HG03103 (cell line): ENCODE data around the gene PGLYRP2.
"Not testable (repeated sequence)": the region's sequence is repeated elsewhere in the genome, so short reads cannot be mapped to it uniquely, and the experiment has no call there.

Experiments
- ATAC-seq: cut with Tn5 transposase; IDR thresholded peaks from one replicate; pipeline ENCODE4 v1.9.1; 2021; ENCODE audit warnings: low read depth; ENCODE audit not compliant: unreplicated experiment

The PGLYRP2 gene

DNA sequence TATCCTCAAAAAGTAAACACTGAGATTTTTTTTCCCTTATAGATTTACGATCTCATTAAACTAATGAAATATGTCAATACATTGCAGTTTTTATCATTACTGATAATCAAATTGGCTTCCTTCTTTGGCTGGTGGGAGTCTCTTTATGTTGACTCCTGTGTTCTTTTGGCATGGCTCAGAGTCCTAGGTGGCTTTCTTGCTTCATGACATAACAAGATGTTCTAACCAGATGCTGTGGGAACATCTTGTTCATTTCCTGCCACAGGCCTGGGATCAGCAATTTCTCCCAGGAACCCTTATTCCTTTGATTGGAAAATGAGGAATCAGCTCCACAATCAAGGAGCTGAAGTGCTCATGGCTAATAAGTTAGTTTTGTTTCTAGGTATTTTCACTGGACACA, 15.8 kb upstream of the PGLYRP2 start:
- no peak for ATAC-seq

DNA sequence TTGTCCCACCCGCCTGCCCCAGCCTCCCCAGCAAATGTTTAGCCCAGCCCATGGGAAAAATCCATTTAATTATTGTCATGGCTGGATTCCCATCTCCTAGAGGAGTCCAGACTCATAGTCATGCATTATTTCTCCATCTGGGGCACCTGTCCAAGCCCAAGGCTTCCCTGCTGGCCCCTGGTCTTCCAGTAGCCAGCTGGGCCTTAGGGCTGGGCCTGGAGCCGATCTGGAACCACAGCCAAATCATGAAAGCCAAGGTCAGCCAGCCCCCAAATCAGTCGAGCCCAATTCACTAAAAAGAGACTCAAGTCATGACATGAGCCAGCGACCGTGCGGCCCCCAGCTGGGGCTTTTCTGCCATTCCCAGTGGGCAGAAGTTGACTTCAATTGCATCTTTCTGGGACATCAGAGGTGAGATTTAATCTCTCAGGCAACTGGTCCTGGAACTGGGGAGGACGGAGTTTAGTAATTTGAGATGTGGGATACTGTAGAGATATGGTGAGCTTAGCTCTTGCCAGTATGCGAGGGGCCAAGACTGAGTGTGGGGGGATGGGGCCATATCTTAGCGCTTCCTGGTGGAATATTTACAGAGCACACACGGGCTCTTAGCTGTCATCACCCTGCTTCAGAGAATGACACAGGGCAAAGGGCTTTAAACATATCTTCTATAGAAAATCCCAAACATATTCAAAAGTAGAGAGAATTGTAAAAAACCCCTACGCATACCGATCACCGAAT, 9.4 kb upstream of the PGLYRP2 start:
- ATAC-seq, result no peak

DNA sequence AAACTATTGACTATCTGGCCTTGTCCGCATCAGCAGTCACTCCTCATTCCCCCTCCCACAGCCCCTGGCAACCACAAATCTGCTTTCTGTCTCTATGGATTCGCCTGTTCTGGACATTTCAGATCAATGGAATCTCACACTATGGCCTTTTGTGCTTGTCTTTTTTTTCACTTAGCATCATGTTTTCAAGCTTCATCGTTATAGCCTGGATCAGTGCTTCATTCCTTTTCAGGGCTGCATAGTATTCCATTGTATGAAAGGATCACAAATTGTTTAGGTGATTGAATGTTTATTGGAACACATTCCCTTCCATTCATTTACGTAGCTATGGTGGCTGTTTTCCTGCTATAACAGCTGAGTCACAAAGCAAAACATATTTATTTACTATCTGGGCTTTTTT, 7.7 kb upstream of the PGLYRP2 start:
- no peak for ATAC-seq

- ATAC-seq, result not testable (repeated sequence)
Measured at GRCh38 chr19:15485768-15486167, 6.5 kb upstream of the PGLYRP2 start.

DNA sequence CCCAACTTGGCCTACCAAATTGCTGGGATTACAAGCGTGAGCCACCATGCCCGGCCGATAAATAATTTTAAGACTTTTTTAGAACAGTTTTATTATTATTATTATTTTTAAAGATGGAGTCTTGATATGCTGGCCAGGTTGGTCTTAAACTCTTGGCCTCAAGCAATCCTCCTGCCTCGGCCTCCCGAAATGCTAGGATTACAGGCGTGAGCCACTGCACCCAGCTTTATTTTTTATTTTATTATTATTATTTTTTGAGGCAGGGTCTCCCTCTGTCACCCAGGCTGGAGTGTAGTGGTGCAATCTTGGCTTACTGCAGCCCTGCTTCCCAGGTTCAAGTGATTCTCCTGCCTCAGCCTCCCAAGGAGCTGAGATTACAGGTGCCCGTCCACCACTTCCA, 1.7 kb upstream of the PGLYRP2 start:
- ATAC-seq, result not testable (repeated sequence)

GRCh38 chr19:15476325-15476724, 3.0 kb downstream of the PGLYRP2 start:
- ATAC-seq, result no peak

DNA sequence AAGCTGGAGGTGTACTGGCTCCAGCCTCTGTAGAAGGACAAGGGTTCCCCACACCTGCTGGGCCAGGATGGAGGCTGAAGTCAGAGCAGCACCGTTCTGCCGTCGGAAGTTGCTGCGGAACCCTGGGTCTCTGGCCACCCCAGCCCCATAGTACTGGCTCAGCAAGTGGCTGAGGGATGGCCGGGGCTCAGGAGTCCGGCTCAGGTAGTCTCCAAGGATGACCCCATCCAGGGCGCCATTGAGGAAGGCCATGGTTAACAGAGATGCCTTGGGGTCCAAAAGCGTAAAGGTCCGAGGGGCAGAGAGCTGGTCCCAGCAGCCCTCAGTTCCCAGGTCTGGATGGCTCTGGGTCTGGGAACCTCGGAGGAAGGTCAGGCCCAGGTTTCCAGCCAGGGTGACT, 3.7 kb downstream of the PGLYRP2 start:
- no peak for ATAC-seq

GRCh38 chr19:15475169-15475568, 4.1 kb downstream of the PGLYRP2 start:
- no peak for ATAC-seq

DNA sequence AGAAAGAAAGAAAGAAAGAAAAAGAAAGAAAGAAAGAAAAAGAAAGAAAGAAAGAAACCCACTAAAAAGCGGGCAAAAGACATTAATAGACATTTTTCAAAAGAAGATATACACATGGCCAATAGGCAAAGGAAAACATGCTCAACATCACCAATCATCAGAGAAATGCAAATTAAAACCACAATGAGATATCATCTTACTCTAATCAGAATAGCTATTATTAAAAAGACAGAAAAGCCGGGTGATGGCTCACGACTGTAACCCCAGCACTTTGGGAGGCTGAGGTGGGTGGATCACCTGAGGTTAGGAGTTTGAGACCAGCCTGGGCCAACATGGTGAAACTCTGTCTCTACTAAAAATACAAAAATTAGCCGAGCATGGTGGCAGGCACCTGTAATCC, 5.5 kb downstream of the PGLYRP2 start:
- not testable (repeated sequence) for ATAC-seq

- ATAC-seq, result no peak
Measured at GRCh38 chr19:15471639-15472101, 7.6 kb downstream of the PGLYRP2 start.

DNA sequence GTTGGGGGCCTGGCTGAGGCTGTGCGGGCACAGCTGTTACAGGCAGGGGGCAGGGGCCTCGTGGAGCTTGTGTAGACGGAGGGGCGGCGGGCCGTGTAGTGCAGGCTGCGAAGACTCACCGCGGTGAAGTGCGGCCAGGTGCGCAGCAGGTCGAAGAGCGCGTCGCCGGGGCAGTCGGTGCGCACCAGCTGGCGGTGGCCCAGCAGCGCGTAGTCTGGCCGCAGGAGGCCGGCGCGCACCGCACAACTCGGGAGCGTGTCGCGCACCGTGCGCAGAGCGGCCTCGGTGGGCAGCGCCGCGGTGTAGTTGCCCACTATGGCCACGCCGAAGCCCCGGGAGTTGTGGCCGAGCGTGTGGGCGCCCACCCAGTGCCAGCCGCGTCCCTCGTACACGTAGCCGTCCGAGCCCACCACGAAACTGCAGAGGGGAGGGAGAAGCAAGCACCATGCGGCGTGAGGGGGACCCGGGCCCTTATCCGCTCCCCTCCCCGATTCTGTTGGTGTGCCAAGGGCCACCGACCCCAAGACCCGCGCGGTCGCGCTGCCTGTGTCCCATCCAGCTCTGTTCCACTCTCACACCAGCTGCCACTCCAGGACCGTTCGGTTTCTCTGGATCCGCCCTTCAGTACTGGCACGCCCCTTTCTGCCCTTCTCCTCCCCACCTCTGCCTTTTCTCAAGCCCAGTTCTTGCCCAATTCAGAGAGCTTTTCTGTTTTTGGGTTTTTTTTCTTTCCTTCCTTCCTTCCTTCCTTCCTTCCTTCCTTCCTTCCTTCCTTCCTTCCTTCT, 9.6 kb downstream of the PGLYRP2 start:
- no peak for ATAC-seq

DNA sequence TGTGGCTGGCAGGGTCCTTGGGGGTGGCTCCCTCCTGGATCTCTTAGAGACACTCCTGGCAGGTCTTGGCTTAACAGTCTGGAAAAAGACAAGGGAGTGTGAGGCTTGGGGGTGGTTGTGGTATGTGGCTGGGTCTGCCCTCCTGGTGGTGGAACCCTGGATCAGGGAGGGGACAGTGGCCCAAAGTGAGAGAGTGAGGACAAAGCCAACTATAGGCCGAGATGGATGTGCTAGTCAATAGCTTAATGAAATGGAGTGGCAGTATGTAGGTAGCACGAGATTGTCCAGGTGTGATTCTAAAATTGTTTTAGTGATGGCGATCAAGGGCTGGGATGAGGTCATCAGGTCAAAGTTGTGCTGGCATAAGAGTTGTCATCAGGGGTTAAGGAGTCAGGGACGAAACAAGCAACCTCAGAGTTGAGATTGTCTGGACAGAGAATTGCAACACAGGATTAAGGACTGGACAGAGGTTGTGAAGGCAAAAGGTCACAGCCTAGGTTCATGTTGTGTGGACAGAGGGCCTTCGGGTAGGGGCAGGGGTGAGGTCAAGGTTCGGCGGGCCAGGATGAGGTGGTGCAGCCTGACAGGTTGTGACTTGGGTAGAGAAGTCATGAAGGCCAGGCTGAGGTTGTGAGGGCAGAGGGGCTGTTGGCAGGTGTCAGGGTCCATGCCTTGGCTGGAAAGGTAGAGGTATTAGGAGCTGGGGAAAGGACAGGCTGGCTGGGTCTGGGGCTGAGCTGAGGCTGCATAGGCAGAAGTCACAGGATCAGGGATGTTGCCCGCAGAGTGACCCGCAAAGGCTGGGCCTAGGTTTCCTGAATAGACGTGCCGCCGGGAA, 10.4 kb downstream of the PGLYRP2 start:
- ATAC-seq, result no peak

GRCh38 chr19:15467734-15468214, 11.5 kb downstream of the PGLYRP2 start:
- ATAC-seq, result no peak

- peak; percentile 42 for ATAC-seq
Measured at GRCh38 chr19:15466851-15467733, 12.2 kb downstream of the PGLYRP2 start.

DNA sequence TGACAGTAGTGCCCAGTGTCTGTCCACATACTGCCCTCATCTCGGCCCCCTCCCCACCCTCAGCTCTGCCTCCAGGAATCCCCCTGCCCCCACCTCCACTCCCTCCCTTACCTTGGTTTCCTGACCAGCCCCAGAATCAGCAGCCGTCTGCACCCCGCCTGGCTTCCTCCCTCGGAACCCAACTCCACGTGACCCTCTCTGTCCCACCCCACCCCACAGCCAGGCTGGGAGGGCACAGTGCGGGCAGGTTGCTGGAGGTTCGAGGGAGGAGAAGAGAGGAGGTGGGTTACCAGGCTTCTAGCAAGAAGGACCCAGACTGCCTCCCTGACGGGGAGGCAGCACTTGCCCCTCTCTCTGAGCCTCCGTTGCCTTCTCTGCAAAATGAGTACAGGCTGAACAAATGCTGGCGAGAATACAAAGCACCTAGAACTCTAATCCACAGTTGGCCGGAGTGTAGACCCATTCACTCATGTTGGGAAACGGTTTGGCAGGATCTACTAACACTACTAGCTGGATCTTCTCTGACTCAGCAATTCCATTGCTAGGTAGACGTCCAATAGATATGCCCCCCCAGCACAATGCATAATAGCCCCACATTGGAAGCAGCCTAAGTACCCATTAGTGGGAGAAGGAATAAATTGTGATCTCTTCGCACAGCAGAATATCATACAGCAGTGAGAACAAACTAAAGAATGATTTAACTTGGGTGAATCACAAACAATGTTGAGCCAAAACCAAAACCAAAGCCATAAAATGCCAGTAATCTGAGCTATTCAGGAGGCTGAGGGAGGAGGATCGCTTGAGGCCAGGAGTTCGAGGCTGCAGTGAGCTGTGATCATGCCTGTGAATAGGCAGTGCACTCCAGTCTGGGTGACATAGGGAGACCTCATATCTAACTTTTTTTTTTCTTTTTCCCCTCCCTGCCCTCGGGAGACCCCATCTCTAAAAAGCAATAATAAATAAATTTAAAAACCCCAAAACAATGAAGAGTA, 14.6 kb downstream of the PGLYRP2 start, which contains the start of gene RASAL3:
TSS of gene RASAL3 (minus strand) at position 151 of the 992 bp plus-strand sequence. CDS start 186 bp downstream, outside the sequence.
- peak; percentile 54 for ATAC-seq

GRCh38 chr19:15463861-15464371, 15.4 kb downstream of the PGLYRP2 start:
- no peak for ATAC-seq

GRCh38 chr19:15461694-15462093, 17.6 kb downstream of the PGLYRP2 start:
- no peak for ATAC-seq
